PC-9 (cell line): ENCODE data around the gene DGLUCY. TPM values are rescaled to one million over a fixed set of nuclear protein-coding genes. Genes with fewer than 3 reads are reported as not detected.

Experiments used
- BruUV-seq: library from RNA; stranded (reverse); fragments of 400-500 nt; replicated peaks from 2 replicates; lab custom pipeline; 2021; lab: Mats Ljungman, UMichigan
- CTCF ChIA-PET: fragments of 300-600 bp; sonication (Branson Sonifier 250); formaldehyde crosslinking; loops from one replicate; lab custom pipeline; 2022; ENCODE audit warnings: antibody characterized with exemption; lab: Charles Lee
- POLR2A ChIA-PET: fragments of 300-600 bp; sonication (Branson Sonifier 250); formaldehyde crosslinking; loops from one replicate; lab custom pipeline; 2022; ENCODE audit warnings: antibody characterized with exemption; ENCODE audit not compliant: unreplicated experiment; lab: Charles Lee
- DNase-seq, 2 experiments: peaks; one replicate each; pipeline versions ENCODE4 v3.0.0 to v3.0.0-alpha.2; 2015 to 2022; ENCODE audit warnings: mixed read lengths in 1 of 2
- H2AFZ ChIP-seq: fragments of 200-600 bp; sonication (generic); 2 replicates; pipeline ENCODE4 v1.8.1; 2017; ENCODE audit warnings: antibody characterized with exemption
- H3F3A ChIP-seq: fragments of 200-600 bp; sonication (generic); 2 replicates; pipeline ENCODE4 v1.8.1; 2017; ENCODE audit warnings: antibody characterized with exemption, mild to moderate bottlenecking, low read depth; ENCODE audit not compliant: insufficient read depth
- H3K27ac ChIP-seq: fragments of 200-600 bp; sonication (generic); 2 replicates; pipeline ENCODE4 v1.6.1; 2016; ENCODE audit warnings: mixed run types
- H3K27me3 ChIP-seq: fragments of 200-600 bp; sonication (generic); 2 replicates; pipeline ENCODE4 v1.6.1; 2016; ENCODE audit warnings: low read depth, mixed run types; ENCODE audit not compliant: insufficient read depth
- H3K36me3 ChIP-seq: fragments of 200-600 bp; sonication (generic); 2 replicates; pipeline ENCODE4 v1.6.1; 2016; ENCODE audit warnings: low read depth, mixed run types
- H3K4me1 ChIP-seq: fragments of 200-600 bp; sonication (generic); replicated peaks from 2 replicates; pipeline ENCODE4 v1.6.1; 2016; ENCODE audit warnings: mixed run types; ENCODE audit not compliant: insufficient read depth
- H3K4me2 ChIP-seq: fragments of 200-600 bp; sonication (generic); 2 replicates; pipeline ENCODE4 v1.6.1; 2017; ENCODE audit warnings: mixed run types
- H3K4me3 ChIP-seq: fragments of 200-600 bp; sonication (generic); 2 replicates; pipeline ENCODE4 v1.6.1; 2016; ENCODE audit warnings: mixed run types
- H3K79me2 ChIP-seq: fragments of 200-600 bp; sonication (generic); 2 replicates; pipeline ENCODE4 v1.6.1; 2017; ENCODE audit warnings: low read depth, mixed run types
- H3K9me2 ChIP-seq: fragments of 200-600 bp; sonication (generic); 2 replicates; pipeline ENCODE4 v1.8.1; 2017; ENCODE audit warnings: mild to moderate bottlenecking; ENCODE audit not compliant: insufficient read depth
- H3K9me3 ChIP-seq: fragments of 200-600 bp; sonication (generic); 2 replicates; pipeline ENCODE4 v1.8.1; 2016; ENCODE audit warnings: low read depth; ENCODE audit not compliant: insufficient read depth
- H4K20me1 ChIP-seq: fragments of 200-600 bp; sonication (generic); 2 replicates; pipeline ENCODE4 v1.8.1; 2017; ENCODE audit not compliant: insufficient read depth
- EZH2 ChIP-seq: fragments of 200-600 bp; sonication (generic); IDR thresholded peaks from 2 replicates; pipeline ENCODE4 v1.8.0; 2017; ENCODE audit warnings: antibody characterized with exemption, low read depth
- intact Hi-C: fragments of 100-400 bp; cut with micrococcal nuclease; formaldehyde crosslinking; loops from one replicate; pipeline ENCODE4 v1.10.0; 2022; ENCODE audit not compliant: unreplicated experiment
- total RNA-seq: library from RNA; stranded (reverse); gene quantifications from 2 replicates; pipeline ENCODE4 v1.2.3, GENCODE V29; 2021
- TF ChIP-seq, protein P1 (sequence below): fragments of 200-600 bp; sonication (generic); conservative IDR thresholded peaks from 2 replicates; pipeline ENCODE4 v1.6.1; 2017; ENCODE audit warnings: mixed run types, antibody characterized with exemption, mild to moderate bottlenecking, moderate library complexity

Gene DGLUCY
- total RNA-seq, 1 experiment from 2014 or later: 15.9 TPM

DNA sequence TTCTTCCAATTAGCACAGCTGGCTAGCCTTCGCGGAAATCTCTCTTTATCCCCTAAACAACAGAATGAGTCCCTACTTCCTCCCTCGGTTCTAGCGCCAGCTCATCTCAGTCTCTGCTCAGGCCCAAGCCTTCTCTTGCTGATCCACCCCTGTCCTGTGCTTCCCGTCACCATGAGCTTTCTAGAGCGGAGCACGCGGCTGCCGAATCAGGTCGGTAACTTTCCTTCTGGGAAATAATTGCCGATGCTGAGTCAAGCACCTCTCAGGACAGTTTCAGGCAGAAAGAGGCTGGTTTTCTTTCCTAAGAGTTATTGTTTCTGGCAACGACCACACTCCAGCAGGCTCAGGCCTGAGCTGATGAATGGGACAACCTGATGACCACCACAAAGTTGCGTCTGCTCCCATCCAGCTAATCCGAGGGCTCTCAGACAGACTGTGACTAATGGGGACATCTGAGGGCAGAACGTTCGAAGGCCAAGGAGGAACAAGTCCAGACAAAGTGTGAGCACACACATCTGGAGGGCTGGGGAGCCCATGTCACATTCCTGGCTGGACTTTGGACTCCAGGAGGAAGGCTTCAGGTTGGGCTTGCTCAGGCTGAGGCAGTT is 144.2 kb downstream of the DGLUCY start:
- Histone ChIP-seq H3K4me2 (no peak overlapping the region), H3F3A (no peaks in the 10 kb centered on the region), H3K36me3 (no peaks in the 10 kb centered on the region), H3K27ac (no peak overlapping the region), H3K4me1 (no peaks in the 10 kb centered on the region), H3K79me2 (no peaks in the 10 kb centered on the region), H2AFZ (no peak overlapping the region), H3K9me2 (no peaks in the 10 kb centered on the region), H3K4me3 (no peak overlapping the region), H3K27me3 (peaks cover 8% of the 10 kb centered on the region; the same call in 1 of the 2 replicates), H3K9me3 (no peaks in the 10 kb centered on the region), H4K20me1 (no peaks in the 10 kb centered on the region)
- ChIA-PET CTCF (no interaction called here), POLR2A (no interaction called here)
- intact Hi-C loops: no loop called here
- DNase-seq: no peak
- BruUV-seq: no TSS peak
- TF ChIP-seq, protein P1, sequence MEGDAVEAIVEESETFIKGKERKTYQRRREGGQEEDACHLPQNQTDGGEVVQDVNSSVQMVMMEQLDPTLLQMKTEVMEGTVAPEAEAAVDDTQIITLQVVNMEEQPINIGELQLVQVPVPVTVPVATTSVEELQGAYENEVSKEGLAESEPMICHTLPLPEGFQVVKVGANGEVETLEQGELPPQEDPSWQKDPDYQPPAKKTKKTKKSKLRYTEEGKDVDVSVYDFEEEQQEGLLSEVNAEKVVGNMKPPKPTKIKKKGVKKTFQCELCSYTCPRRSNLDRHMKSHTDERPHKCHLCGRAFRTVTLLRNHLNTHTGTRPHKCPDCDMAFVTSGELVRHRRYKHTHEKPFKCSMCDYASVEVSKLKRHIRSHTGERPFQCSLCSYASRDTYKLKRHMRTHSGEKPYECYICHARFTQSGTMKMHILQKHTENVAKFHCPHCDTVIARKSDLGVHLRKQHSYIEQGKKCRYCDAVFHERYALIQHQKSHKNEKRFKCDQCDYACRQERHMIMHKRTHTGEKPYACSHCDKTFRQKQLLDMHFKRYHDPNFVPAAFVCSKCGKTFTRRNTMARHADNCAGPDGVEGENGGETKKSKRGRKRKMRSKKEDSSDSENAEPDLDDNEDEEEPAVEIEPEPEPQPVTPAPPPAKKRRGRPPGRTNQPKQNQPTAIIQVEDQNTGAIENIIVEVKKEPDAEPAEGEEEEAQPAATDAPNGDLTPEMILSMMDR: no peak
- TF ChIP-seq EZH2: no peak

DNA sequence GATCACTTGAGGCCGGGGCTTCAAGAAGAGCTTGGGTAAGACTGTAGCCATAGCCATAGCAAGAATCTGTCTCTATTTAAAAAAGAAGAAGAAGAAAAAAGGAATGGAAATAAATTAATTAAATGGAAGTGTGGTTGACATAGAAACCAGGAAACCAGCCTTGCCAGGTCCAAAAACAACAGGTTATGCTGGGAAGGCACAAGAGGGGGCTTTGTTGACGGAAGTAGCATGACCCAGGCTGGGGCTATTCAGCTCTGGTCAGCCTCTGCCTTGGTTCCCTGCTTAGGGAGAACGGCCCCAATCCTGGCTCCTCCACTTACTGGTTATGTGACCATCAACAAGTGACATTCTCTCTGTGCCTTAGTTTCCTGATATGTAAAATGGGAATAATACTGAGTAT is 145.0 kb downstream of the DGLUCY start:
- no peak overlapping the region for H3K27ac ChIP-seq
- no peaks in the 10 kb centered on the region for H3F3A ChIP-seq
- no peaks in the 10 kb centered on the region for H3K36me3 ChIP-seq
- H3K4me2 ChIP-seq: no peak overlapping the region
- H3K27me3 ChIP-seq: peaks cover 6% of the 10 kb centered on the region; the same call in 1 of the 2 replicates
- H3K4me1 ChIP-seq: no peaks in the 10 kb centered on the region
- TF ChIP-seq, protein P1: no peak
- no peak for TF ChIP-seq EZH2
- no peaks in the 10 kb centered on the region for H3K9me2 ChIP-seq
- H3K79me2 ChIP-seq: no peaks in the 10 kb centered on the region
- no peak overlapping the region for H2AFZ ChIP-seq
- DNase-seq: no peak
- H4K20me1 ChIP-seq: no peaks in the 10 kb centered on the region
- H3K4me3 ChIP-seq: no peak overlapping the region
- ChIA-PET CTCF (no interaction called here), POLR2A (no interaction called here)
- H3K9me3 ChIP-seq: no peaks in the 10 kb centered on the region
- BruUV-seq: no TSS peak
- intact Hi-C loops: no loop called here

DNA sequence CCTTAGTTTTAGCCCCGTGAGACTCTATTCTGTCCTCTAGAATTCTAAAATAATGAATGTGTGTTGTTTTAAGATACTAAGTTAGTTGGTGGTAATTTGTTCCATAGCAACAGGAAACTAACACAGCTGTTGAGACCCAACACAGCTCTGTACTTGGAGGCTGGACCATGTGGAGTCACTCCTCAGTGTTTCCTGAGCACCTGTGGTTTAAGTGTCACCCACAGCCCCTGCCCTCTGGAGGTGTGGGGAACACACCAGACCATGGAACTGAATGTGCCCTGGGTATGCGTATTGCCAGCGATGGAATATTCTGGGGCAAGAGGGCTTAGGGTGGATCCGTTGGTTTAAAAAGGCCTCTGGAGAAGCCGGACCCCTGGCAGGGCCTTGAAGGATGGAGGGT is 147.2 kb downstream of the DGLUCY start:
- CTCF ChIA-PET: interaction anchor here (0.6 kb wide), 1 partner anchor 111 kb away, joined by 5 read pairs; no protein-coding TSS in a partner anchor

More for the DNA sequence above, 147.2 kb downstream of the DGLUCY start:
- H3K9me2 ChIP-seq: no peaks in the 10 kb centered on the region
- H3K36me3 ChIP-seq: no peaks in the 10 kb centered on the region
- H3K79me2 ChIP-seq: no peaks in the 10 kb centered on the region
- H3K27me3 ChIP-seq: no peaks in the 10 kb centered on the region
- H4K20me1 ChIP-seq: no peaks in the 10 kb centered on the region
- no peaks in the 10 kb centered on the region for H3F3A ChIP-seq
- H3K4me1 ChIP-seq: no peaks in the 10 kb centered on the region
- POLR2A ChIA-PET: no interaction called here
- no peak overlapping the region for H3K4me3 ChIP-seq
- intact Hi-C loops: no loop called here
- H3K9me3 ChIP-seq: no peaks in the 10 kb centered on the region
- BruUV-seq: no TSS peak
- no peak overlapping the region for H3K4me2 ChIP-seq
- DNase-seq: no peak
- no peak overlapping the region for H3K27ac ChIP-seq
- TF ChIP-seq EZH2: no peak
- TF ChIP-seq, protein P1: no peak
- no peak overlapping the region for H2AFZ ChIP-seq
